HCT116 (cell line): ENCODE data around the gene DHX15. TPM values are rescaled to one million over a fixed set of nuclear protein-coding genes. Genes with fewer than 3 reads are reported as not detected.

Experiments
- ATAC-seq: fragments of 200-7000 bp; cut with Tn5 transposase; 2 replicates; pipeline ENCODE4 v1.9.1; 2020; ENCODE audit warnings: mild to moderate bottlenecking, moderate library complexity
- BruUV-seq: library from RNA; stranded (reverse); fragments of 400-500 nt; replicated peaks from 2 replicates; lab custom pipeline; 2021; lab: Mats Ljungman, UMichigan
- CTCF ChIA-PET: fragments of 300-600 bp; sonication (Branson Sonifier 250); formaldehyde crosslinking; loops from one replicate; lab custom pipeline; 2021; ENCODE audit warnings: antibody characterized with exemption; lab: Charles Lee
- POLR2A ChIA-PET: fragments of 300-600, 350-600 bp; sonication (Branson Sonifier 250); formaldehyde crosslinking; loops from one replicate; lab custom pipeline; 2021; ENCODE audit warnings: antibody characterized with exemption; lab: Charles Lee
- RAD21 ChIA-PET, 2 experiments: fragments of 300-600 bp; sonication (Branson Sonifier 250); formaldehyde crosslinking; loops; one replicate each; lab custom pipeline; 2023; ENCODE audit warnings: low total read pairs in 2 of 2; ENCODE audit not compliant: uncharacterized antibody in 2 of 2, unreplicated experiment in 2 of 2, low non-redundant PET in 1 of 2; lab: Charles Lee
- DNase-seq: peaks from one replicate; pipeline ENCODE4 v3.0.0-alpha.2; 2010; ENCODE audit warnings: low read depth, low spot score
- H2AFZ ChIP-seq: fragments of 200-600 bp; shearing (Covaris generic), sonication (generic); 2 replicates; pipeline ENCODE4 v1.6.1; 2017; ENCODE audit warnings: low read depth, mixed run types, mixed read lengths, antibody characterized with exemption, low read length; ENCODE audit not compliant: poor library complexity, severe bottlenecking
- H3K27ac ChIP-seq: 2 replicates; pipeline ENCODE4 v1.5.1; 2012; ENCODE audit warnings: low read depth, low read length
- H3K27me3 ChIP-seq: fragments of 200-600 bp; sonication (generic); 2 replicates; pipeline ENCODE4 v1.6.1; 2016; ENCODE audit warnings: mixed run types, low read length, mixed read lengths; ENCODE audit not compliant: insufficient read depth
- H3K36me3 ChIP-seq, 2 experiments: fragments of 200-500 bp in 1 of 2; fragments of 200-600 bp in 1 of 2; sonication (Bioruptor generic) in 1 of 2; sonication (generic) in 1 of 2; 2 replicates each; pipeline versions ENCODE4 v1.5.1 to v1.6.1; 2014 to 2016; ENCODE audit warnings: low read length in 2 of 2, inconsistent platforms in 1 of 2, mixed read lengths in 1 of 2, mixed run types in 1 of 2; ENCODE audit not compliant: insufficient read depth in 2 of 2, control insufficient read depth in 1 of 2
- H3K4me1 ChIP-seq, 2 experiments: fragments of 200-600 bp in 1 of 2; sonication (generic) in 1 of 2; 2 replicates each; pipeline versions ENCODE4 v1.5.1 to v1.6.1; 2012 to 2017; ENCODE audit warnings: low read length in 2 of 2, inconsistent platforms in 1 of 2, mild to moderate bottlenecking in 1 of 2, mixed read lengths in 1 of 2, mixed run types in 1 of 2, moderate library complexity in 1 of 2; ENCODE audit not compliant: insufficient read depth in 2 of 2, control insufficient read depth in 1 of 2
- H3K4me2 ChIP-seq: fragments of 200-600 bp; sonication (generic); 2 replicates; pipeline ENCODE4 v1.6.1; 2017; ENCODE audit warnings: mixed run types, low read length, mixed read lengths
- H3K4me3 ChIP-seq, 2 experiments: fragments of 200-600 bp in 1 of 2; sonication (generic) in 1 of 2; replicated peaks in 1 of 2; 2 replicates each; pipeline ENCODE4 v1.5.1; 2011 to 2016; ENCODE audit warnings: low read length in 2 of 2, control low read depth in 1 of 2, low read depth in 1 of 2, mild to moderate bottlenecking in 1 of 2, mixed read lengths in 1 of 2, mixed run types in 1 of 2
- H3K79me2 ChIP-seq: fragments of 200-600 bp; sonication (generic); 2 replicates; pipeline ENCODE4 v1.6.1; 2017; ENCODE audit warnings: mild to moderate bottlenecking, mixed run types, low read length, moderate library complexity, mixed read lengths; ENCODE audit not compliant: insufficient read depth
- H3K9ac ChIP-seq: fragments of 200-600 bp; sonication (generic); 2 replicates; pipeline ENCODE4 v1.6.1; 2016; ENCODE audit warnings: low read length, mixed read lengths
- H3K9me2 ChIP-seq: fragments of 200-600 bp; sonication (generic), shearing (Covaris generic); 2 replicates; pipeline ENCODE4 v1.6.1; 2017; ENCODE audit warnings: mixed run types, mild to moderate bottlenecking, moderate library complexity; ENCODE audit not compliant: insufficient read depth
- H3K9me3 ChIP-seq, 2 experiments: fragments of 200-500 bp in 1 of 2; fragments of 200-600 bp in 1 of 2; sonication (Bioruptor generic) in 1 of 2; sonication (generic) in 1 of 2; 2 replicates each; pipeline ENCODE4 v1.6.1; 2014 to 2017; ENCODE audit warnings: low read length in 2 of 2, mixed read lengths in 2 of 2, inconsistent platforms in 1 of 2, low read depth in 1 of 2, mild to moderate bottlenecking in 1 of 2, mixed run types in 1 of 2, moderate library complexity in 1 of 2; ENCODE audit not compliant: control insufficient read depth in 1 of 2, insufficient read depth in 1 of 2
- H4K20me1 ChIP-seq: fragments of 200-600 bp; sonication (generic), shearing (Covaris generic); 2 replicates; pipeline ENCODE4 v1.6.1; 2017; ENCODE audit warnings: mixed run types, mild to moderate bottlenecking, moderate library complexity; ENCODE audit not compliant: insufficient read depth
- ATF3 ChIP-seq: IDR thresholded peaks from 2 replicates; pipeline ENCODE4 v1.6.1; 2012
- CBX3 ChIP-seq: IDR thresholded peaks from 2 replicates; pipeline ENCODE4 v1.6.1; 2012; ENCODE audit warnings: low read depth
- CTCF ChIP-seq, 3 experiments: fragments of 200-600 bp in 1 of 3; sonication (generic) in 1 of 3; IDR thresholded peaks in 2 of 3; conservative IDR thresholded peaks in 1 of 3; 2 replicates each; pipeline ENCODE4 v1.5.1; 2012 to 2017; ENCODE audit warnings: low read depth in 2 of 3, low read length in 2 of 3, antibody characterized with exemption in 1 of 3, borderline replicate concordance in 1 of 3, control low read depth in 1 of 3, mild to moderate bottlenecking in 1 of 3, mixed read lengths in 1 of 3, mixed run types in 1 of 3, moderate library complexity in 1 of 3; ENCODE audit not compliant: insufficient read depth in 1 of 3
- EGR1 ChIP-seq: IDR thresholded peaks from 2 replicates; pipeline ENCODE4 v1.6.1; 2012; ENCODE audit warnings: low read depth
- EZH2 ChIP-seq: fragments of 200-600 bp; sonication (generic); IDR thresholded peaks from 2 replicates; pipeline ENCODE4 v1.6.1; 2017; ENCODE audit warnings: antibody characterized with exemption, mixed run types
- FOSL1 ChIP-seq: IDR thresholded peaks from 2 replicates; pipeline ENCODE4 v1.6.1; 2012; ENCODE audit warnings: low read depth
- JUND ChIP-seq: IDR thresholded peaks from 2 replicates; pipeline ENCODE4 v1.6.1; 2012
- MAX ChIP-seq: IDR thresholded peaks from 2 replicates; pipeline ENCODE4 v1.6.1; 2012
- POLR2A ChIP-seq: IDR thresholded peaks from 2 replicates; pipeline ENCODE4 v1.7.0; 2011; ENCODE audit warnings: borderline replicate concordance; ENCODE audit not compliant: insufficient read depth, insufficient read length; ENCODE audit errors: extremely low read depth
- RAD21 ChIP-seq: IDR thresholded peaks from 2 replicates; pipeline ENCODE4 v1.6.1; 2012; ENCODE audit warnings: low read depth, mild to moderate bottlenecking
- SRF ChIP-seq: IDR thresholded peaks from 2 replicates; pipeline ENCODE4 v1.6.1; 2012; ENCODE audit warnings: low read depth
- TCF7L2 ChIP-seq: IDR thresholded peaks from 2 replicates; pipeline ENCODE4 v1.7.0; 2011; ENCODE audit warnings: borderline replicate concordance, inconsistent platforms; ENCODE audit not compliant: insufficient read depth, insufficient read length; ENCODE audit errors: extremely low read depth
- YY1 ChIP-seq: IDR thresholded peaks from 2 replicates; pipeline ENCODE4 v1.6.1; 2011; ENCODE audit warnings: low read length, low read depth, moderate library complexity, mild to moderate bottlenecking; ENCODE audit not compliant: insufficient replicate concordance; ENCODE audit errors: extremely low read depth
- ZFX ChIP-seq: fragments of 450-650 bp; IDR thresholded peaks from 2 replicates; pipeline ENCODE4 v1.6.1; 2017
- ZNF274 ChIP-seq: fragments of 200-500 bp; sonication (Bioruptor generic); IDR thresholded peaks from 2 replicates; pipeline ENCODE4 v1.6.1; 2014; ENCODE audit warnings: mild to moderate bottlenecking, low read depth, low read length, inconsistent platforms
- intact Hi-C: fragments of 100-400 bp; cut with micrococcal nuclease; formaldehyde crosslinking; loops from 2 replicates; pipeline ENCODE4 v1.10.0; 2022
- total RNA-seq: library from RNA; stranded (reverse); gene quantifications from one replicate; pipeline ENCODE4 v1.2.1, GENCODE V29; 2021; ENCODE audit not compliant: unreplicated experiment

Gene DHX15
- total RNA-seq, 1 experiment from 2014 or later, result 195 TPM

DNA sequence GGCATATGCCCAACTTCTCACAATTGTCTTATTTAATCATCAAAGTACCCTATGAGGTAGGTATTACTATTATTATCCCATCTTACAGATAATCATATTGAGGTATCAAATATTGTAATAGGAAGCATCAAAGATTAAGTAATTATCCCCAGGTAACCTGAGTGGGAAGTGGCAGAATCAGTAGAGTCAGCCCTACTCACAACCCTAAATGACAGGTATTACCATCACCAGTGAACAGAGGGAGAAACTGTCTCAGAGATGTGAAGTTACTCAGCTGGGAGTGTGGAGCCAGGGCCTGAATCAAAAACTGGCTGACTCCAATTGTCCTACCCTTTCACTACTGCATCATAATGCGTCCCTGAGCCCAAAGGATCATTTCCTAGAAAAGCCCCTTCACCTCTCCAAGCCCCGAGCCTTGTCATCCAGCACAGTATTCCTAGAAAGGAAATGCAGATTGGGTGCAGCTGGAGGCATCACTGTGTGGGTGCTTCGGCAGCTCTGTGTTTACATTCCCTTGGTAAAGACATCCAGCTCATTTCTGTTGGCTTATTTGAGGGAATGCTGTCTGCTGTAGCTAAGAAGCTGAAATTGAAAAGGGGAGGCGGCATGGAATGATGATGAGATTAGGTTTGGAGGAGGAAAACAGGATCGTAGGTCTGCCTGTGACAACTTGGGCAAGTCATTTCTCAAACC is 72.8 kb downstream of the DHX15 start:
- no peak overlapping the region for H3K4me2 ChIP-seq
- peaks cover 1% of the 10 kb centered on the region; the same call in 1 of the 2 replicates for H3K79me2 ChIP-seq
- no peak overlapping the region for H3K27ac ChIP-seq
- no peaks in the 10 kb centered on the region for H3K9me2 ChIP-seq
- intact Hi-C loops, result no loop called here
- ChIA-PET CTCF (no interaction called here), POLR2A (no interaction called here)
- no peak overlapping the region for H3K4me3 ChIP-seq
- no peaks in the 10 kb centered on the region for H3K4me1 ChIP-seq
- H3K9ac ChIP-seq, result no peak overlapping the region
- H3K27me3 ChIP-seq, result no peaks in the 10 kb centered on the region
- H2AFZ ChIP-seq, result no peak overlapping the region
- DNase-seq (no peak), ATAC-seq (no peak)
- H4K20me1 ChIP-seq, result peaks cover 8% of the 10 kb centered on the region; the same call in 1 of the 2 replicates
- H3K9me3 ChIP-seq, result no peaks in the 10 kb centered on the region
- TF ChIP-seq FOSL1 (no peak), MAX (no peak), CBX3 (no peak), ZNF274 (no peak), TCF7L2 (no peak), RAD21 (no peak), ATF3 (no peak), ZFX (no peak), EGR1 (no peak), EZH2 (no peak), YY1 (no peak), SRF (no peak), POLR2A (no peak), JUND (no peak), CTCF (IDR thresholded peaks at IDR 0.05 in 2 of 3, conservative IDR thresholded peaks at IDR 0.05 in 1 of 3; ENCODE audit: borderline replicate concordance in 1 of 3, insufficient read depth in 1 of 3, low read depth in 2 of 3, low read length in 2 of 3) (no peak)
- TF ChIP-seq, all 23 proteins: peak for 0
- H3K36me3 ChIP-seq, result peaks cover 0 to 6% of the 10 kb centered on the region in 2 experiments; a peak in 1 of 4 replicates
- RAD21 ChIA-PET, result no interaction called here
- BruUV-seq, result no TSS peak
